B cell (primary cell): ENCODE results near the gene NUDT19. TPM values are rescaled to one million over a fixed set of nuclear protein-coding genes. Genes with fewer than 3 reads are reported as not detected.

ENCODE experiments used
- ATAC-seq: fragments of 200-7000 bp; cut with Tn5 transposase; one replicate; pipeline ENCODE4 v1.10.0; 2021; ENCODE audit warnings: low read depth, mild to moderate bottlenecking, moderate number of reproducible peaks, moderate library complexity
- CTCF ChIA-PET: fragments of 350-600 bp; sonication (Branson Sonifier 250); formaldehyde crosslinking; loops from one replicate; lab custom pipeline; 2021; ENCODE audit warnings: antibody characterized with exemption, inconsistent platforms; lab: Charles Lee
- POLR2A ChIA-PET: fragments of 350-600 bp; sonication (Branson Sonifier 250); formaldehyde crosslinking; loops from one replicate; lab custom pipeline; 2021; ENCODE audit warnings: antibody characterized with exemption; lab: Charles Lee
- DNase-seq: peaks from one replicate; pipeline ENCODE4 v3.0.0; 2013
- H2AFZ ChIP-seq: 2 replicates; pipeline ENCODE4 v1.6.1; 2012; ENCODE audit warnings: mild to moderate bottlenecking, low read depth, low read length; ENCODE audit not compliant: insufficient read depth, poor library complexity, severe bottlenecking
- H3K27ac ChIP-seq, 2 donors: 1 replicate in 1 of 2; 2 replicates in 1 of 2; pipeline ENCODE4 v1.5.1; 2012 to 2013; ENCODE audit warnings: low read length in 2 of 2, mild to moderate bottlenecking in 2 of 2, moderate library complexity in 1 of 2
- H3K27me3 ChIP-seq, 4 experiments: fragments of 200-600 bp in 1 of 4; sonication (generic) in 1 of 4; replicated peaks in 1 of 4; 1 replicate in 2 of 4; 2 replicates in 2 of 4; pipeline versions ENCODE4 v1.6.1 to v1.7.0; 2013 to 2016; ENCODE audit warnings: low read length in 3 of 4, mild to moderate bottlenecking in 2 of 4, mixed read lengths in 1 of 4, moderate library complexity in 1 of 4; ENCODE audit not compliant: insufficient read depth in 4 of 4, control insufficient read depth in 3 of 4; ENCODE audit errors: control extremely low read depth in 1 of 4
- H3K36me3 ChIP-seq, 2 experiments: replicated peaks in 1 of 2; 1 replicate in 1 of 2; 2 replicates in 1 of 2; pipeline versions ENCODE4 v1.6.1 to v1.7.1; 2013; ENCODE audit warnings: low read length in 1 of 2; ENCODE audit not compliant: insufficient read depth in 2 of 2, control insufficient read depth in 1 of 2; ENCODE audit errors: control extremely low read depth in 1 of 2, extremely low read depth in 1 of 2
- H3K4me1 ChIP-seq, 2 donors: fragments of 200-600 bp in 1 of 2; sonication (generic) in 1 of 2; 1 replicate in 1 of 2; 2 replicates in 1 of 2; pipeline versions ENCODE4 v1.5.1 to v1.6.1; 2013 to 2017; ENCODE audit warnings: low read length in 2 of 2; ENCODE audit not compliant: control insufficient read depth in 2 of 2, insufficient read depth in 2 of 2
- H3K4me2 ChIP-seq: replicated peaks from 2 replicates; pipeline ENCODE3; 2012; ENCODE audit warnings: mild to moderate bottlenecking, low read depth, low read length; ENCODE audit not compliant: poor library complexity, severe bottlenecking
- H3K4me3 ChIP-seq, 5 experiments: fragments of 200-600 bp in 1 of 5; sonication (generic) in 1 of 5; 1 replicate in 3 of 5; 2 replicates in 2 of 5; pipeline versions ENCODE4 v1.5.1 to v1.7.0; 2011 to 2016; ENCODE audit warnings: low read length in 4 of 5, mild to moderate bottlenecking in 4 of 5, low read depth in 2 of 5, control low read depth in 1 of 5, moderate library complexity in 1 of 5; ENCODE audit not compliant: insufficient read depth in 1 of 5; ENCODE audit errors: control extremely low read depth in 1 of 5, extremely low read depth in 1 of 5
- H3K79me2 ChIP-seq: fragments of 200-600 bp; sonication (generic); one replicate; pipeline ENCODE4 v1.6.0; 2016; ENCODE audit warnings: low read length; ENCODE audit not compliant: control insufficient read depth, insufficient read depth
- H3K9ac ChIP-seq: fragments of 200-600 bp; sonication (generic); 2 replicates; pipeline ENCODE4 v1.6.1; 2017; ENCODE audit warnings: mild to moderate bottlenecking, low read length, moderate library complexity
- H3K9me3 ChIP-seq, 3 donors: one replicate each; pipeline versions ENCODE4 v1.6.1 to v1.7.1; 2013; ENCODE audit warnings: low read length in 2 of 3; ENCODE audit not compliant: control insufficient read depth in 2 of 3, insufficient read depth in 1 of 3; ENCODE audit errors: control extremely low read depth in 1 of 3
- H4K20me1 ChIP-seq: 2 replicates; pipeline ENCODE4 v1.6.0; 2012; ENCODE audit warnings: mild to moderate bottlenecking, low read length; ENCODE audit not compliant: insufficient read depth, control insufficient read depth, poor library complexity, severe bottlenecking
- H3K27ac Mint-ChIP-seq: one replicate; pipeline ENCODE4 v1.8.0; 2021; ENCODE audit warnings: mixed read lengths
- H3K27me3 Mint-ChIP-seq: one replicate; pipeline ENCODE4 v1.8.0; 2021; ENCODE audit warnings: mixed read lengths
- H3K4me1 Mint-ChIP-seq: one replicate; pipeline ENCODE4 v1.8.0; 2021; ENCODE audit warnings: mixed read lengths
- H3K4me3 Mint-ChIP-seq: one replicate; pipeline ENCODE4 v1.8.0; 2021; ENCODE audit warnings: mixed read lengths
- H3K9me3 Mint-ChIP-seq: one replicate; pipeline ENCODE4 v1.8.0; 2022; ENCODE audit warnings: mixed read lengths; ENCODE audit not compliant: insufficient read depth
- CTCF ChIP-seq: fragments of 200-600 bp; IDR thresholded peaks from one replicate; pipeline ENCODE4 v1.8.0; 2022; ENCODE audit warnings: antibody characterized with exemption, mild to moderate bottlenecking
- EZH2 ChIP-seq: IDR thresholded peaks from 2 replicates; pipeline ENCODE4 v1.6.1; 2012; ENCODE audit warnings: borderline replicate concordance, low read depth, mild to moderate bottlenecking, moderate library complexity, low read length; ENCODE audit not compliant: insufficient read depth, poor library complexity, severe bottlenecking
- WGBS: methylation state at CpG from one replicate; pipeline ENCODE4 v1.1.5; 2013; ENCODE audit warnings: missing lambda C conversion rate; ENCODE audit not compliant: insufficient coverage; 5-methylcytosine and 5-hydroxymethylcytosine counted together
- intact Hi-C: fragments of 100-400 bp; cut with micrococcal nuclease; formaldehyde crosslinking; loops from one replicate; pipeline ENCODE4 v1.10.0; 2022
- polyA plus RNA-seq: library from polyadenylated mRNA; depleted of rRNA; stranded (reverse); fragments of >200 nt; gene quantifications from 2 replicates; pipeline ENCODE4 v1.2.3, GENCODE V29; 2012
- total RNA-seq, 2 donors: library from RNA; stranded (reverse); fragments of 120-200 nt in 1 of 2; gene quantifications; 1 replicate in 1 of 2; 2 replicates in 1 of 2; pipeline versions ENCODE4 v1.2.3 to v1.2.4, GENCODE V29; 2013 to 2022

The NUDT19 gene
- total and polyA plus RNA-seq, 2 donors (not counting 1 experiment from before 2014, with no cell fraction given): 3.6 to 7.1 TPM

GRCh38 chr19:32649751-32650150, 41.9 kb upstream of the NUDT19 start:
- Histone ChIP-seq H3K4me2 (no peak overlapping the region), H3K9ac (no peak overlapping the region), H2AFZ (no peak overlapping the region), H4K20me1 (no peaks in the 10 kb centered on the region), H3K27me3 (no peaks in the 10 kb centered on the region), H3K9me3 (no peaks in the 10 kb centered on the region), H3K4me1 (no peaks in the 10 kb centered on the region), H3K79me2 (peaks cover 5% of the 10 kb centered on the region), H3K4me3 (no peak overlapping the region), H3K36me3 (peaks cover 4 to 43% of the 10 kb centered on the region in 2 experiments), H3K27ac (no peak overlapping the region)
- no peak overlapping the region for H3K4me3 Mint-ChIP-seq
- no peaks in the 10 kb centered on the region for H3K9me3 Mint-ChIP-seq
- H3K27ac Mint-ChIP-seq: no peak overlapping the region
- intact Hi-C loops: no loop called here
- no peaks in the 10 kb centered on the region for H3K27me3 Mint-ChIP-seq
- DNase-seq (no peak), ATAC-seq (no peak)
- ChIA-PET POLR2A (no interaction called here), CTCF (no interaction called here)
- no peak for TF ChIP-seq EZH2
- no peak for TF ChIP-seq CTCF
- 100% methylated on average over 3 of the region's 11 CpGs for WGBS
- H3K4me1 Mint-ChIP-seq: peaks cover 2% of the 10 kb centered on the region

GRCh38 chr19:32650671-32651070, 41.0 kb upstream of the NUDT19 start:
- Histone ChIP-seq H4K20me1 (no peaks in the 10 kb centered on the region), H2AFZ (no peak overlapping the region), H3K27me3 (no peaks in the 10 kb centered on the region), H3K27ac (no peak overlapping the region), H3K9me3 (no peaks in the 10 kb centered on the region), H3K4me3 (no peak overlapping the region), H3K9ac (no peak overlapping the region), H3K36me3 (peaks cover 4 to 51% of the 10 kb centered on the region in 2 experiments), H3K4me2 (no peak overlapping the region), H3K4me1 (no peaks in the 10 kb centered on the region), H3K79me2 (peaks cover 9% of the 10 kb centered on the region)
- TF ChIP-seq CTCF: no peak
- TF ChIP-seq EZH2: no peak
- no peak overlapping the region for H3K27ac Mint-ChIP-seq
- H3K4me1 Mint-ChIP-seq: peaks cover 2% of the 10 kb centered on the region
- CTCF ChIA-PET: no interaction called here
- intact Hi-C loops: no loop called here
- no peaks in the 10 kb centered on the region for H3K9me3 Mint-ChIP-seq
- no peak for ATAC-seq
- POLR2A ChIA-PET: no interaction called here
- H3K27me3 Mint-ChIP-seq: no peaks in the 10 kb centered on the region
- no peak overlapping the region for H3K4me3 Mint-ChIP-seq
- no peak for DNase-seq
- no CpG with 5 or more reads among the region's 5 CpGs for WGBS
